ENCODE data around the gene PTMA. TPM values are rescaled to one million over a fixed set of nuclear protein-coding genes. Genes with fewer than 3 reads are reported as not detected.

The PTMA gene
- total and polyA plus RNA-seq, 9 of the 15 experiments (the other 6 are each of a cell fraction or from before 2014, with no cell fraction given), result 429 to 2,322 (median 1,578) TPM

GRCh38 chr2:231663458-231664212 lies 44.7 kb upstream of the PTMA start (continued):
- TF ChIP-seq, protein P1, sequence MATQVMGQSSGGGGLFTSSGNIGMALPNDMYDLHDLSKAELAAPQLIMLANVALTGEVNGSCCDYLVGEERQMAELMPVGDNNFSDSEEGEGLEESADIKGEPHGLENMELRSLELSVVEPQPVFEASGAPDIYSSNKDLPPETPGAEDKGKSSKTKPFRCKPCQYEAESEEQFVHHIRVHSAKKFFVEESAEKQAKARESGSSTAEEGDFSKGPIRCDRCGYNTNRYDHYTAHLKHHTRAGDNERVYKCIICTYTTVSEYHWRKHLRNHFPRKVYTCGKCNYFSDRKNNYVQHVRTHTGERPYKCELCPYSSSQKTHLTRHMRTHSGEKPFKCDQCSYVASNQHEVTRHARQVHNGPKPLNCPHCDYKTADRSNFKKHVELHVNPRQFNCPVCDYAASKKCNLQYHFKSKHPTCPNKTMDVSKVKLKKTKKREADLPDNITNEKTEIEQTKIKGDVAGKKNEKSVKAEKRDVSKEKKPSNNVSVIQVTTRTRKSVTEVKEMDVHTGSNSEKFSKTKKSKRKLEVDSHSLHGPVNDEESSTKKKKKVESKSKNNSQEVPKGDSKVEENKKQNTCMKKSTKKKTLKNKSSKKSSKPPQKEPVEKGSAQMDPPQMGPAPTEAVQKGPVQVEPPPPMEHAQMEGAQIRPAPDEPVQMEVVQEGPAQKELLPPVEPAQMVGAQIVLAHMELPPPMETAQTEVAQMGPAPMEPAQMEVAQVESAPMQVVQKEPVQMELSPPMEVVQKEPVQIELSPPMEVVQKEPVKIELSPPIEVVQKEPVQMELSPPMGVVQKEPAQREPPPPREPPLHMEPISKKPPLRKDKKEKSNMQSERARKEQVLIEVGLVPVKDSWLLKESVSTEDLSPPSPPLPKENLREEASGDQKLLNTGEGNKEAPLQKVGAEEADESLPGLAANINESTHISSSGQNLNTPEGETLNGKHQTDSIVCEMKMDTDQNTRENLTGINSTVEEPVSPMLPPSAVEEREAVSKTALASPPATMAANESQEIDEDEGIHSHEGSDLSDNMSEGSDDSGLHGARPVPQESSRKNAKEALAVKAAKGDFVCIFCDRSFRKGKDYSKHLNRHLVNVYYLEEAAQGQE (IDR thresholded peaks at IDR 0.05; ENCODE audit: borderline replicate concordance), result no peak
- TF ChIP-seq, protein P1 (CRISPR knock-in tag; IDR thresholded peaks at IDR 0.05; ENCODE audit: low read depth), result no peak
- TF ChIP-seq SMARCB1 (IDR thresholded peaks at IDR 0.05; ENCODE audit: insufficient read length, low read depth), result no peak

Data from K562 (cell line).